Natural killer cell treated with Interleukin-12 subunit alpha and Interleukin-12 subunit beta and Interleukin-15 and Interleukin-18, amount 100 ng/mL, for 72 hours (primary cell): ENCODE data around the gene CGB1. TPM values are rescaled to one million over a fixed set of nuclear protein-coding genes. Genes with fewer than 3 reads are reported as not detected.

Experiments used
- ATAC-seq, 2 donors: fragments of 150-1000 bp; cut with Tn5 transposase in 1 of 2; sonication (Bioruptor Pico), chemical (Tn5 transposase) in 1 of 2; 2 replicates each; pipeline ENCODE4 v1.10.0; 2021
- DNase-seq: peaks from one replicate; pipeline ENCODE4 v3.0.0; 2022; ENCODE audit warnings: low spot score
- H3K27ac Mint-ChIP-seq, 2 donors: 1 replicate in 1 of 2; 2 replicates in 1 of 2; pipeline ENCODE4 v1.8.0; 2022; ENCODE audit warnings: mixed read lengths in 2 of 2, mild to moderate bottlenecking in 1 of 2, moderate library complexity in 1 of 2
- H3K27me3 Mint-ChIP-seq, 2 donors: 1 replicate in 1 of 2; 2 replicates in 1 of 2; pipeline ENCODE4 v1.8.0; 2022; ENCODE audit warnings: mixed read lengths in 2 of 2
- H3K36me3 Mint-ChIP-seq: one replicate; pipeline ENCODE4 v1.8.0; 2022; ENCODE audit warnings: mixed read lengths
- H3K4me1 Mint-ChIP-seq, 2 donors: 1 replicate in 1 of 2; 2 replicates in 1 of 2; pipeline ENCODE4 v1.8.0; 2022; ENCODE audit warnings: low read depth in 2 of 2, mixed read lengths in 2 of 2, mild to moderate bottlenecking in 1 of 2
- H3K4me3 Mint-ChIP-seq: one replicate; pipeline ENCODE4 v1.8.0; 2022; ENCODE audit warnings: mixed read lengths
- H3K9me3 Mint-ChIP-seq: 2 replicates; pipeline ENCODE4 v1.8.0; 2022; ENCODE audit warnings: mixed read lengths
- total RNA-seq, 2 donors: library from RNA; stranded (reverse); gene quantifications; one replicate each; pipeline ENCODE4 v1.2.3, GENCODE V29; 2022

The CGB1 gene
- total RNA-seq, 2 donors from 2014 or later, result not detected

DNA sequence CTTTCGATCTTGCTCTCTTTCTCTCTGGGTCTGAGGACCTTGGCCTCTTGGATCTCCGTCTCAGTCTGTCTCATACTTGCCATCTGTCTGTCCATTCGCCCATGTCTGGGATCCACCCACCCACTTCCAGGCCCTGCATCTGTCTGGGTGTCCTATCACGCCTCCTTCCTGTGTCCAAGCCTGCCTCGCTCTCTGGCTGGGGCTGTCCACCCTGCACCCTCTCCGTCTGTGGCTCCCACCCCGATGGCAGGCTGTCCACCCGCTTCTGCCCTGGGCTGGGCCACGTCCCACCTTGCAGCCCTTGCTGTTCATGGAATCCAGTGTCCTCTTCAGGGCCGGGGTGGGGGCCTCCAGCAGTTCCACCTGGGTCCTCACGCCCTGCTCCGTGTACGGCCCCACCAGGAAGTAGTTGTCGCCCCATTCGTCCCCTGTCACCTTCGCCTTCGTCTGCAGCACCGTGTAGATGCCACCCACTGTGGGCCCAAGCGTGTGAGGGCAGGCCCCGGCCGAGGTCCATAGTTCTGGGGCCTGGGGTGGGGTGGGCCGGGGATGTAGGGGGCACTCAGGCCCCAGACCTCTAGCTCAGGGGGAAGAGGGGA, 45.6 kb downstream of the CGB1 start:
- Mint-ChIP-seq H3K9me3 (no peaks in the 10 kb centered on the region), H3K36me3 (peaks cover 8% of the 10 kb centered on the region), H3K4me3 (peak overlapping the region; percentile 10), H3K27me3 (no peaks in the 10 kb centered on the region), H3K27ac (peak overlapping the region in 1 of 2 donors; percentile 95), H3K4me1 (peaks cover 34 to 37% of the 10 kb centered on the region in 2 donors)
- ATAC-seq (no peak), DNase-seq (no peak)

DNA sequence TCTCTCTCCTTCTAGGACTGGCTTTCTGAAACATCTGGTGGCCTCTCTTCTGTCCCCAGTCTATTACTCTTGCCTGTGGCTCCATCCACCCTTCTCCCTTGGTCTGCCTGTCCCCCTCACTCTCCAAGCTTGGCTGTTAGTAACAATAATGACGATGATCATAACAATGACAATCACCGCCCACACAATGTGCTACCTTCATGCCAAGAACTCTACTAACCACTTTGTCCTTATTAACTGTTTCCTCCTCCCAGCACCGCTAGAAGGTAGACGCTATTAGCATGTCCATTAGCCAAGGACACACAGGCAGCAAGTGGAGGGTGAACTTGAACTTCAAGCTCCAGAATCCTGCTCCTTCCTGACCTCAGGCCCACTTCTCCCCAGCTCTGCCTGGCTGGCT, 46.3 kb downstream of the CGB1 start:
- Mint-ChIP-seq H3K4me3 (no peak overlapping the region), H3K36me3 (peaks cover 8% of the 10 kb centered on the region), H3K27ac (peak overlapping the region in 1 of 2 donors; percentile 95), H3K27me3 (no peaks in the 10 kb centered on the region), H3K4me1 (peaks cover 33 to 37% of the 10 kb centered on the region in 2 donors), H3K9me3 (no peaks in the 10 kb centered on the region)
- ATAC-seq (no peak), DNase-seq (no peak)

DNA sequence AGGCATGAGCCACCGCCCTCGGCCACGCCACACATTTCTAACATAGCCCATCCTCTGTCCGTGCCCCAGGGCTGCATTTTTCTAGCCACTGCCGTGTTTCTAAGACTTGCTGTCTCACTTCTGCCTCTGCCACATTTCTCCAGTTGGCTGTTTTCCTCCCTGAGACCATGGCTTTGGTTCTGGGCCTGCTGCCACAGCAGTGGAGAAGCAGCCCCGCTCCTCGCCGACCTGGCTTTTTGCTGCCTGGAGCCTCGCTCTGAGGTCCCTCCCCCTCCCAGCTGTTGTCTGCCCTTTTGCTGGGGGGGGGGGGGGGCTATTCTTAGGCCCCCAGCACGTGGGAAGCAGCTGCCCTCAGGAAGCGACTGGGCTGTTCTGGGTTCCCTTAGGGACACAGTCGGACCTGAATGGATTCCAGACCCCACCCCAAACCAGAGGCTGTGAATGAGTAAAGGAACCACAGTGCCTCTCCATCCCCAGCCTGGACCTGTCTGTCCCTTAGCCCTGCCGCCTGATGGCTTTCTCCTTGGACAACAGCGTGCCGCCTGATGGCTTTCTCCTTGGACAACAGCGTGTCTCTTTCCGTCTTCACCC, 46.9 kb downstream of the CGB1 start:
- no peak for DNase-seq
- Mint-ChIP-seq H3K36me3 (peaks cover 8% of the 10 kb centered on the region), H3K27ac (no peak overlapping the region), H3K4me1 (peaks cover 27 to 31% of the 10 kb centered on the region in 2 donors), H3K9me3 (no peaks in the 10 kb centered on the region), H3K4me3 (no peak overlapping the region), H3K27me3 (no peaks in the 10 kb centered on the region)
- ATAC-seq, result no peak

DNA sequence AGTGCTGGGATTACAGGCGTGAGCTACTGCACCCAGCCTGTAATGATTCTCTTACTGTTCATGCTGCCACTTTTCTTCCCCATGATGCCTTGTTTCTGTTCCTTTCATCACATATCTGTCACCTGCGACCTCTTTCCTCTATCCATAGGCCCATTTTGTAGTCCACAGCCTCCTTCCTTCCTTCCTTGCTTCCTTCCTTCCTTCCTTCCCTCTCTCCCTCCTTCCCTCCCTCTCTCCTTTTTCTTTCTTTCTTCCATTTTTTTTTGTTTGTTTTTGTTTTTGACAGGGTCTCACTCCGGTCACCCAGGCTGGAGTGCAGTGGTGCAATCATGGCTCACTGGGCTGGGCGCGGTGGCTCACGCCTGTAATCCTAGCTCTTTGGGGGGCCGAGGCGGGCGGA, 47.8 kb downstream of the CGB1 start:
- H3K36me3 Mint-ChIP-seq, result peaks cover 8% of the 10 kb centered on the region
- ATAC-seq (no peak), DNase-seq (no peak)
- H3K4me1 Mint-ChIP-seq, result peaks cover 20 to 27% of the 10 kb centered on the region in 2 donors
- no peaks in the 10 kb centered on the region for H3K27me3 Mint-ChIP-seq
- H3K4me3 Mint-ChIP-seq, result no peak overlapping the region
- no peak overlapping the region for H3K27ac Mint-ChIP-seq
- no peaks in the 10 kb centered on the region for H3K9me3 Mint-ChIP-seq

DNA sequence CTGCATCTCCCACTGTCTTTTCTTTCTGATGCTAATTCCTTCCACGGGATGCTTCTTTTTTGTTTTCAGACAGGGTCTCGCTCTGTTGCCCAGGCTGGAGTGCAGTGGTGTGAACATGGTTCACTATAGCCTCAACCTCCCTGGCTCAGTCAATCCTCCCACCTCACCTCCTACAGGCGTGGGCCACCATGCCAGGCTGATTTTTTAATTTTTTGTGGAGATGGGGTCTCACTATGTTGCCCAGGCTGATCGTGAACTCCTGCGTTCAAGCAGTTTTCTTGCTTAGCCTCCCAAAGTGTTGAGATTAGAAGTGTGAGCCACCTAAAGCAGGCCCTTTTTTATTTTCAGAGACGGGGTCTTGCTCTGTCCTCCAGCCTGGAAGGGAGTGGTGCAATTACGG, 48.4 kb downstream of the CGB1 start:
- Mint-ChIP-seq H3K9me3 (no peaks in the 10 kb centered on the region), H3K4me3 (no peak overlapping the region), H3K27me3 (no peaks in the 10 kb centered on the region), H3K4me1 (peaks cover 16 to 24% of the 10 kb centered on the region in 2 donors), H3K36me3 (peaks cover 9% of the 10 kb centered on the region), H3K27ac (no peak overlapping the region)
- DNase-seq, result no peak
- ATAC-seq, result no peak

DNA sequence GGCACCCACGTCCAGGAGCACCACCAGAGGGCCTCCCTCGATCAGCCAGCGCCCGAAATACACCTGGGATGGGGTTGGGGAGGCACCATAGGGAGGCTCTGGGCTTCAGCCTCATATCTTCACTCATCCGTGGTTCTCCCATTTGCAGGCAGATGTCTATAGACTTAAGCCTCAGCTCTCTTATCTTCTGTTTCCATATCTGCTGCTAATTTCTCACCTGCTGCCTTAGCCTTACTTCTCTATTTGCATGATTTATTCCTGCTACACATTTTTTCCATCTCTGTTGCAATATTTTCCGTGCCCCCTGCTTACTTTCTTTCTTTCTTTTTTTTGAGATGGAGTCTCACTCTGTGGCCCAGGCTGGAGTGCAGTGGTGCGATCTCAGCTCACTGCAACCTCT, 49.4 kb downstream of the CGB1 start:
- Mint-ChIP-seq H3K4me3 (no peak overlapping the region), H3K9me3 (no peaks in the 10 kb centered on the region), H3K4me1 (peaks cover 10 to 18% of the 10 kb centered on the region in 2 donors), H3K36me3 (peaks cover 13% of the 10 kb centered on the region), H3K27ac (no peak overlapping the region), H3K27me3 (no peaks in the 10 kb centered on the region)
- ATAC-seq (no peak), DNase-seq (no peak)

DNA sequence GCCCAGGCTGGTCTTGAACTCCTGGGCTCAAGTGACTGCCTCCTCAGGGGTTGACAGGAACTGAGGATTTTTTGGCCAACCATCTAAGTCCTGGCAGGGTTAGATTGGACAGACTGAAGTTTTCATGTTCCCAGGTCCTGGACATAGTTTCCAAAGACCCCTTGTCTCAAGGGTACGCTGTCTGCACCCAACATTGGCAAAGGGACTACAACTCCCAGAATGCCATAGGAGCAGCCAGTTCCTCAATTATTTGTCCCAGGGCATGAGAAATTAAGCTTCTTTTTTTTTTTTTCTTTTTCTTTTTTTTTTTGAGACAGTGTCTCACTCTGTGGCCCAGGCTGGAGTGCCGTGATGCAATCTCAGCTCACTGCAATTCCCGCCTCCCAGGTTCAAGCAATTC, 50.5 kb downstream of the CGB1 start:
- no peak overlapping the region for H3K27ac Mint-ChIP-seq
- ATAC-seq, result no peak

DNA sequence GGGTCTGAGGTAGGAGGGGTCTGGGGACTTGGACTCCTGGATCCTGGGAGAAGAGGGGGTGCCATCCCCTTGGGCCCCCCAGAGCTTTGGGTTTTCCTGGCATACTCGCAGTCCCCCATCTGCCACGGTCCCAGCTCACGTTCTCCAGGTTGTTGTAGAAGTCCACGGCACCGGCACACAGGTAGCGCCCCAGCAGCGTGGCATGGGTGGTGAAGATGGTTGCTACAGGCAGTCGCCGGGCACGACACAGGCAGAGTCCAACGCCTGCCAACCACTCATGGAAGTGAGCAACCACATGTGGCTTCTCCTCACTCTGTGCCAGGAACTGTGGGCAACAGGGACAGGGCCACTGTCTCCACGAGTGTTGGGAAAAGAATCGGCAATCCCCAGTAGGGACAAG, 51.0 kb downstream of the CGB1 start:
- Mint-ChIP-seq H3K4me1 (peaks cover 5 to 9% of the 10 kb centered on the region in 2 donors), H3K9me3 (no peaks in the 10 kb centered on the region), H3K36me3 (peaks cover 13% of the 10 kb centered on the region), H3K27me3 (no peaks in the 10 kb centered on the region), H3K27ac (no peak overlapping the region), H3K4me3 (no peak overlapping the region)
- DNase-seq, result no peak
- no peak for ATAC-seq

More for the DNA sequence above, 50.5 kb downstream of the CGB1 start:
- H3K36me3 Mint-ChIP-seq, result peaks cover 13% of the 10 kb centered on the region
- peaks cover 5 to 13% of the 10 kb centered on the region in 2 donors for H3K4me1 Mint-ChIP-seq
- H3K9me3 Mint-ChIP-seq, result no peaks in the 10 kb centered on the region
- no peak overlapping the region for H3K4me3 Mint-ChIP-seq
- H3K27me3 Mint-ChIP-seq, result no peaks in the 10 kb centered on the region
- no peak for DNase-seq

Other genes starting within 250 kb of the CGB1 start
- gene BCAT2, start 225.9 kb downstream of the CGB1 start, total RNA-seq, result 10 to 100 TPM; 31.7 to 40.4 TPM
- under 1 TPM in 1 of 2 donors, not detected in 1; 0.26 TPM for gene HSD17B14, start 200.4 kb downstream of the CGB1 start, total RNA-seq
- gene PLEKHA4, start 168.3 kb downstream of the CGB1 start, total RNA-seq, result 1 to 10 TPM; 3.8 to 5.4 TPM
- gene PPP1R15A, start 164.5 kb downstream of the CGB1 start, total RNA-seq, result 100 to 1,000 TPM in 1 of 2 donors, 10 to 100 TPM in 1; 74.1 to 111 TPM
- gene TULP2, start 138.2 kb downstream of the CGB1 start, total RNA-seq, result not detected
- 100 to 1,000 TPM; 213 to 270 TPM for gene NUCB1, start 136.6 kb downstream of the CGB1 start, total RNA-seq
- gene DHDH, start 103.2 kb downstream of the CGB1 start, total RNA-seq, result under 1 TPM in 1 of 2 donors, not detected in 1; 0.43 TPM
- gene BAX, start 82.0 kb downstream of the CGB1 start, total RNA-seq, result 100 to 1,000 TPM; 203 to 305 TPM
- gene FTL, start 71.6 kb downstream of the CGB1 start, total RNA-seq, result 1,000 to 10,000 TPM; 1,643 to 2,467 TPM
- 100 to 1,000 TPM in 1 of 2 donors, 10 to 100 TPM in 1; 85.7 to 119 TPM for gene GYS1, start 43.6 kb downstream of the CGB1 start, total RNA-seq
- 100 to 1,000 TPM; 101 to 173 TPM for gene RUVBL2, start 43.0 kb downstream of the CGB1 start, total RNA-seq
- not detected for gene LHB, start 19.8 kb downstream of the CGB1 start, total RNA-seq
- not detected for gene CGB3, start 12.6 kb downstream of the CGB1 start, total RNA-seq
- gene CGB2, start 5.0 kb downstream of the CGB1 start, total RNA-seq, result not detected
- gene CGB5, start 7.0 kb upstream of the CGB1 start, total RNA-seq, result not detected
- not detected for gene CGB8, start 12.2 kb upstream of the CGB1 start, total RNA-seq
- not detected for gene CGB7, start 20.9 kb upstream of the CGB1 start, total RNA-seq
- gene NTF4, start 27.9 kb upstream of the CGB1 start, total RNA-seq, result not detected
- gene KCNA7, start 35.8 kb upstream of the CGB1 start, total RNA-seq, result not detected
- gene SNRNP70, start 48.6 kb upstream of the CGB1 start, total RNA-seq, result 100 to 1,000 TPM; 185 to 346 TPM
- 1 to 10 TPM; 6.0 to 6.1 TPM for gene LIN7B, start 77.5 kb upstream of the CGB1 start, total RNA-seq
- 1 to 10 TPM in 1 of 2 donors, under 1 TPM in 1; 0.95 to 2.9 TPM for gene C19orf73, start 82.2 kb upstream of the CGB1 start, total RNA-seq
- 10 to 100 TPM in 1 of 2 donors, 1 to 10 TPM in 1; 7.0 to 11.3 TPM for gene PPFIA3, start 82.6 kb upstream of the CGB1 start, total RNA-seq
- gene HRC, start 118.5 kb upstream of the CGB1 start, total RNA-seq, result not detected
- not detected for gene TRPM4, start 120.9 kb upstream of the CGB1 start, total RNA-seq